Epithelial cell of proximal tubule (primary cell): ENCODE measurements around the gene IPO4. TPM values are rescaled to one million over a fixed set of nuclear protein-coding genes. Genes with fewer than 3 reads are reported as not detected.

ENCODE experiments used
- DNase-seq: peaks from one replicate; pipeline ENCODE4 v3.0.0-alpha.2; 2011; ENCODE audit warnings: low read depth
- H3K4me3 ChIP-seq: 2 replicates; pipeline ENCODE4 v1.5.1; 2011; ENCODE audit warnings: low read depth, mild to moderate bottlenecking, low read length
- CTCF ChIP-seq: conservative IDR thresholded peaks from 2 replicates; pipeline ENCODE4 v1.5.1; 2012; ENCODE audit warnings: low read depth, mild to moderate bottlenecking, low read length
- total RNA-seq: library from RNA; depleted of rRNA; stranded (reverse); fragments of >200 nt; gene quantifications from 2 replicates; pipeline ENCODE4 v1.2.3, GENCODE V29; 2015

Gene IPO4
- total RNA-seq, 1 donor from 2014 or later = 60.4 TPM

GRCh38 chr14:24234095-24235005, 45.7 kb upstream of the IPO4 start:
- no peak for TF ChIP-seq CTCF
- H3K4me3 ChIP-seq = no peak overlapping the region

GRCh38 chr14:24233538-24233866, 44.9 kb upstream of the IPO4 start:
- no peak for DNase-seq
- TF ChIP-seq CTCF = no peak

More at GRCh38 chr14:24234095-24235005, 45.7 kb upstream of the IPO4 start:
- DNase-seq = no peak

GRCh38 chr14:24232645-24233537, 44.3 kb upstream of the IPO4 start, which contains the start of gene GMPR2:
Gene GMPR2, plus strand, starts transcription at chr14:24232929. Its CDS starts 325 bp downstream, at chr14:24233254.
- no peak for TF ChIP-seq CTCF
- no peak for DNase-seq

More at GRCh38 chr14:24233538-24233866, 44.9 kb upstream of the IPO4 start:
- peak overlapping the region; percentile 70 for H3K4me3 ChIP-seq

GRCh38 chr14:24232121-24232644, 43.6 kb upstream of the IPO4 start, which contains the start of gene NEDD8:
Gene NEDD8, minus strand, starts transcription at chr14:24232367. Its CDS starts 100 bp downstream, at chr14:24232267.
- peak; percentile 56 for DNase-seq
- TF ChIP-seq CTCF = no peak

More at GRCh38 chr14:24232645-24233537, 44.3 kb upstream of the IPO4 start, which contains the start of gene GMPR2:
- H3K4me3 ChIP-seq = peak within 1 kb of the TSS; percentile 70

GRCh38 chr14:24231263-24232120, 42.9 kb upstream of the IPO4 start:
- no peak for TF ChIP-seq CTCF
- H3K4me3 ChIP-seq = peak overlapping the region; percentile 70
- no peak for DNase-seq

More at GRCh38 chr14:24232121-24232644, 43.6 kb upstream of the IPO4 start, which contains the start of gene NEDD8:
- peak within 1 kb of the TSS; percentile 70 for H3K4me3 ChIP-seq

GRCh38 chr14:24228902-24229301, 40.3 kb upstream of the IPO4 start:
- no peak for TF ChIP-seq CTCF
- no peak for DNase-seq
- no peak overlapping the region for H3K4me3 ChIP-seq
